ENCODE data around the gene RPS25. TPM values are rescaled to one million over a fixed set of nuclear protein-coding genes. Genes with fewer than 3 reads are reported as not detected.
"Not testable (repeated sequence)": the region's sequence is repeated elsewhere in the genome, so short reads cannot be mapped to it uniquely, and the experiment has no call there.

The RPS25 gene
- total RNA-seq, 2 donors from 2014 or later: 2,323 to 2,414 TPM

DNA sequence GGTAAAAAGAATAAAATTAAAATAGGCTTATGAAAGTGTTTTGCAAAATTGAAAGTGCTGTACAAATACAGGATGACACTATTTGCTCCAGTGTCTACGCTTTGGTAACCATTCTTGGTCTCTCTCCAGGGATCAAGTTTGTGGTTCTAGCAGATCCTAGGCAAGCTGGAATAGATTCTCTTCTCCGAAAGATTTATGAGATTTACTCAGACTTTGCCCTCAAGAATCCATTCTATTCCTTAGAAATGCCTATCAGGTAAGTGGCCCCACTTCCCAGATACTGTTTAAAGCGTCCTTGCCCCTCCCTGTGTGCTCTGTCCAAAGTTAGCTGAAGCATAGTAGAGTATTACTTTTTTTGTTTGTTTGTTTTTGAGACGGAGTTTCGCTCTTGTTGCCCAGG lies 3.5 kb upstream of the RPS25 start:
- DNase-seq (no peak), ATAC-seq (no peak)
- Mint-ChIP-seq H3K27ac (peak overlapping the region; percentile 99), H3K4me1 (peaks cover 44% of the 10 kb centered on the region), H3K4me3 (peak overlapping the region; percentile 7), H3K36me3 (ENCODE audit: low read depth) (peaks cover 7% of the 10 kb centered on the region), H3K27me3 (no peaks in the 10 kb centered on the region)
- H3K9me3 ChIP-seq (ENCODE audit: control insufficient read depth, low read length, poor library complexity, severe bottlenecking): no peaks in the 10 kb centered on the region

DNA sequence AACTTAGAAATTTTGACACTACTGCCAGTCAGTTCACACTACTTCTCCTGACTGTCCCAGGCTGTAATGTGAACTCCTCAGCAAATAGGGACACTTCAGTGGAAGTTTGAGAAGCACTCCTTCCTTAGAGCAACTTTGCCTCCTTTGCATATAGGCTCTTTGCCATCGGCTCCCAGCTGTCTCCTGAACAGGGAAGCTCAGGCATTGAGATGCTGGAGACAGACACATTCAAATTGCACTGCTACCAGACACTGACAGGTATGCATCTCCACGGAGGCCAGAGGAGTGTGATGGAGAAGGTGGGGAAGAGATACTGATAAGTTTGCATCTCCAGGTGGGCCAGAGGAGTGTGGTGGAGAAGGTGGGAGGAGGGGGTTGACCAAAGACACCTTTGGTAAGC lies 1.9 kb upstream of the RPS25 start:
- H3K9me3 ChIP-seq (ENCODE audit: control insufficient read depth, low read length, poor library complexity, severe bottlenecking): no peaks in the 10 kb centered on the region
- Mint-ChIP-seq H3K36me3 (ENCODE audit: low read depth) (peaks cover 3% of the 10 kb centered on the region), H3K27ac (peak overlapping the region; percentile 99), H3K27me3 (no peaks in the 10 kb centered on the region), H3K4me1 (peaks cover 42% of the 10 kb centered on the region), H3K4me3 (peak overlapping the region; percentile 95)
- DNase-seq (no peak), ATAC-seq (no peak)

DNA sequence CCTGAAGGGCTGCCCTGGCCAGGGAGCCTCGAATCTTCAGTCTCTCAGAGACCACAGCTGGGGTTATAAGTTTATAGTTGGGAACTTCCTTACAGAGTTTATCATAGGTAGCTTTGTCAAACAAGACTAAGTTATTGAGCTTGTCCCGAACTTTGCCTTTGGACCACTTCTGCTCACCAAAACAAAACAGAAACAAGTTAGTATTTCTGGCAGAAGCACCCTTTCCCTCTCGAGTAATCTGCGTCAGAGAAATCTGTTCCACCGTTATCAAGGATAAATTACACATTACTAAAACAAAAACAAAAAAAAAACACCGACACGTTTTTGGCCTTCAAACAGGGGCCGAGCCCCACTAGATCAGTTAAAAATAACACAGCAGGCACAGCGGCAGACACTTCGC lies 766 bp downstream of the RPS25 start:
- H3K9me3 ChIP-seq (ENCODE audit: control insufficient read depth, low read length, poor library complexity, severe bottlenecking); H3K27me3 Mint-ChIP-seq; ATAC-seq; H3K36me3 Mint-ChIP-seq (ENCODE audit: low read depth); DNase-seq: not testable (repeated sequence)
- Mint-ChIP-seq H3K4me3 (peak overlapping the region; percentile 95), H3K27ac (peak overlapping the region; percentile 99), H3K4me1 (peaks cover 32% of the 10 kb centered on the region)

DNA sequence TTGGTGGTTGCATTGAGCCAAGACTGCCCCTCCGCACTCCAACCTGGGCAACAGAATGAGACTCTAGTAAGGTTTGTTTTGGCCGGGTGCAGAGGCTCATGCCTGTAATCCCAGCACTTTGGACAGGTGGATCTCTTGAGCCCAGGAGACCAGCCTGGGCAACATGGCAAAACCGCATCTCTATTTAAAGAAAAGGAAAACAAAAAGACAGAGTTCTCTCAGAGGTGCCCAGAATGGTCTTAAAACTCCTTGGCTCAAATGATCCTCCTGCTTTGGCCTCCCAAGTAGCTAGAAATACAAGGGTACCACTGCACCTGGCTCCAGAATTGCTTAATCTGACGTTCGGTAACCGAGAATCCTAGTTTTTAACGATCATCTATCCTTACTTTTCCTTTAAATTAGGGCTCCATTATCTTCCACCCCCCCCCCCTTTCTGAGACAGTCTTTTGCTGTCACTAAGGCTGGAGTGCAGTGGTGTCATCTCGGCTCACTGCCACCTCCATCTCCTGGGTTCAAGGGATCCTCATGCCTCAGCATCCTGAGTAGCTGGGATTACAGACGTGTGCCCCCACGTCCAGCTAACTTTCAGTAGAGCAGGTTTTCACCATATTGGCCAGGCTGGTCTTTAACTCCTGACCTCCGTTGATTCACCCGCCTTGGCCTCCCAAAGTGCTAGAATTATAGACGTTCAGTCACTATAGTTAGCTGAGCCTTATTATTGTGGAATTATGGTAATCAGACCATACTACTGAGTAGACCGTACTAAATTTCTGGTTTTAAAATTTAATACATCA lies 1.7 kb downstream of the RPS25 start:
- no peak for DNase-seq
- peaks cover 4% of the 10 kb centered on the region for H3K36me3 Mint-ChIP-seq (ENCODE audit: low read depth)

DNA sequence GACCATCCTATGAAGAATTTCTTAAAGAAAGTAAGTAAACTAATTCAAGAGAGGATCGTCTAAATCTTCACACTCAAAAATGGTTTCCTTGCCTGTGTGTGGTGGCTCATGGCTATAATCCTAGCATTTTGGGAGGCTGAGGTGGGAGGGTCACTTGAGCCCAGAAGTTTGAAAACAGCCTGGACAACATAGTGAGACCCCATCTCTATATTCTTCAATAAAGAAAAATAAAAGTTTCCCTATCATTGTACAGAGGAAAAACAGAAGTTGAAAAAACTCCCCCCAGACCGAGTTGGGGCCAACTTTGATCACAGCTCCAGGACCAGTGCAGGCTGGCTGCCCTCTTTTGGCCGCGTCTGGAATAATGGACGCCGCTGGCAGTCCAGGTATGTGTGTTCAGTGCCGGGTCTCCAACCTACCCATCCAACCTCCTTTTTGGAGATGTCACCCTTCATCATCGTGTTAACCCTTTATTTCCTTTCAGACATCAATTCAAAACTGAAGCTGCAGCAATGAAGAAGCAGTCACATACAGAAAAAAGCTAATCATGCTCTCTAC lies 3.0 kb downstream of the RPS25 start:
- no peak for DNase-seq
- peak overlapping the region; percentile 99 for H3K27ac Mint-ChIP-seq
- no peaks in the 10 kb centered on the region for H3K27me3 Mint-ChIP-seq
- ATAC-seq: no peak
- H3K4me1 Mint-ChIP-seq: peaks cover 26% of the 10 kb centered on the region
- H3K36me3 Mint-ChIP-seq (ENCODE audit: low read depth): peaks cover 4% of the 10 kb centered on the region
- peak overlapping the region; percentile 68 for H3K4me3 Mint-ChIP-seq
- H3K9me3 ChIP-seq (ENCODE audit: control insufficient read depth, low read length, poor library complexity, severe bottlenecking): no peaks in the 10 kb centered on the region

More for the DNA sequence above, 1.7 kb downstream of the RPS25 start:
- no peak for ATAC-seq
- Mint-ChIP-seq H3K4me1 (peaks cover 30% of the 10 kb centered on the region), H3K27me3 (no peaks in the 10 kb centered on the region), H3K4me3 (peak overlapping the region; percentile 95), H3K27ac (peak overlapping the region; percentile 99)
- no peaks in the 10 kb centered on the region for H3K9me3 ChIP-seq (ENCODE audit: control insufficient read depth, low read length, poor library complexity, severe bottlenecking)

DNA sequence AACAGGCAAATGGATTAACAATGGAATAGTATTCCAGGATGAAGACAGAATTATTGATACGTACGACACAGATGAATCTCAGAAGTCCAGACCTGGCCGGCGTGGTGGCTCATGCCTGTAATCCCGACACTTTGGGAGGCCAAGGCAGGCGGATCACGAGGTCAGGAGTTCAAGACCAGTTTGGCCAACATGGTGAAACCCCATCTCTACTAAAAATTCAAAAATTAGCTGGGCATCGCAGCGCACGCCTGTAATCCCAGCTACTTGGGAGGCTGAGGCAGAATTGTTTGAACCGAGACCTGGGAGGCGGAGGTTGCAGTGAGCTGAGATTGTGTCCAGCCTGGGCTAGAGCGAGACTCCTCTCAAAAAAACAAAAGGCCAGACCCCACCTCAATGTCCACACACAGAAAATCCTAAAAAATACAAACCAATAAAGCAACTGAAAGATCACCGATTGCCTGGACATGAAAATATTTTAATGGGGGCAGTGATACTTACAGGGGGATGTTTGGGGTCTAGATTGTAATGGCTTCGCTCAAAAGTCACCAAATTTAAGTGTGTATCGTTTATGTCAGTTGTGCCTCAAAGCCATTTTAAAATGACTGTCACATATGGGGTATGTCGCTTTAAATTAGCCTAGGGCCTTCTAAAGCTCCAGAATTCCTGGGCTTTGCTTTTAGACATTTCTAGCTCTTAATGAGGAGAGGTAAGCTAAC lies 3.8 kb downstream of the RPS25 start:
- ATAC-seq (no peak), DNase-seq (no peak)
- H3K9me3 ChIP-seq (ENCODE audit: control insufficient read depth, low read length, poor library complexity, severe bottlenecking): no peaks in the 10 kb centered on the region
- no peaks in the 10 kb centered on the region for H3K27me3 Mint-ChIP-seq
- peak overlapping the region; percentile 81 for H3K27ac Mint-ChIP-seq
- H3K36me3 Mint-ChIP-seq (ENCODE audit: low read depth): peaks cover 4% of the 10 kb centered on the region
- H3K4me3 Mint-ChIP-seq: no peak overlapping the region
- H3K4me1 Mint-ChIP-seq: peaks cover 19% of the 10 kb centered on the region

DNA sequence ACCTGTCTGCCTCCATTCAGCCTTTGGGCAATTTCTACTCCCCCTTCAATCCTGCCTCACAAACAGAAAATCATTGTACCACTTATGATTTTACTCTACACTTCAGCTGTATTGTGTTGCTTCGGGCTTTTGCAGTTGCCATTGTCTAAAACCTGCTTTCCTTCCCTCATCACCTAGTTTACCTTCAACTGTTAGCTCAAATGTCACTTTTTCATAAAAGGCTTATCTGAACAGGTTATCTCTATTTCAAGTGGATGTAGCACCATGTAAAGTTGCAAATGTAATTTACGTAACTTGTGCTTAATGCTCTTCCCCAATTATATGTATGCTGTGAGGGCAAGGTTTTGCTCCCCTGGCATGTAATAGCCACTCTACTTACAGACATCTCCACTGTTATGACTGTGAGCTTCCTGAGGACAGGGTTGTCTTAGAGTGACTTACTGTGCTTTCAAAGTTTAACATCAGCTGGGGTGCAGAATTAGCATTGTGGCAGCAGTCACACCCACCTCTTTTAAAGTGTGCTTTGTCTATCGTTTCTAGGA lies 5.4 kb downstream of the RPS25 start:
- Mint-ChIP-seq H3K27ac (peak overlapping the region; percentile 84), H3K36me3 (ENCODE audit: low read depth) (peaks cover 4% of the 10 kb centered on the region), H3K4me1 (peaks cover 14% of the 10 kb centered on the region), H3K27me3 (no peaks in the 10 kb centered on the region), H3K4me3 (no peak overlapping the region)
- H3K9me3 ChIP-seq (ENCODE audit: control insufficient read depth, low read length, poor library complexity, severe bottlenecking): no peaks in the 10 kb centered on the region
- DNase-seq (no peak), ATAC-seq (no peak)

DNA sequence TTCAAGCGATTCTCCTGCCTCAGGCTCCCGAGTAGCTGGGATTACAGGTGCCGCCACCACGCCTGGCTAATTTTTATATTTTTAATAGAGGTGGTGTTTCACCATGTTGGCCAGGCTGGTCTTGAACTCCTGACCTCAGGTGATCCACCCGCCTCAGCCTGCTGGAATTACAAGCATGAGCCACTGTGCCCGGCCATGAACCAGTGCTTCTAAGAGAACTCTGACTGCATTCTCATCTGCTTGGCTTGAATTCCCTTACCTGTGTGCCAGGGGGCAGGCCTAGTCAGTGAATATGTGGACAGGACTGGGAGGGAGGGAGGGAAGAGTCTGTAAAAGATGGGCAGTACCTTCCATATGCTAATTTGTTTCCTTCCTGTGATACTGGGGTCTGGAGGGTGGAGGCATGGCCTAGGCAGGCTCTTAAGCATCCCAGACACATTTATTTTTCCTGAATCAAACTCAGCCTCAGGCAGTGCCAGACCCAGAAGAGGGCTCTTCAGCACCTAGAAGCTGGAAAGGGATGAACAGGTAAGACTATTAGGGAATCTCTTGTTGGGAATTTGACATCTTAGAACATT lies 6.6 kb downstream of the RPS25 start:
- H3K27me3 Mint-ChIP-seq: no peaks in the 10 kb centered on the region
- no peak overlapping the region for H3K4me3 Mint-ChIP-seq
- no peaks in the 10 kb centered on the region for H3K9me3 ChIP-seq (ENCODE audit: control insufficient read depth, low read length, poor library complexity, severe bottlenecking)
- DNase-seq (no peak), ATAC-seq (no peak)
- H3K36me3 Mint-ChIP-seq (ENCODE audit: low read depth): peaks cover 4% of the 10 kb centered on the region
- H3K4me1 Mint-ChIP-seq: peaks cover 13% of the 10 kb centered on the region
- peak overlapping the region; percentile 84 for H3K27ac Mint-ChIP-seq

DNA sequence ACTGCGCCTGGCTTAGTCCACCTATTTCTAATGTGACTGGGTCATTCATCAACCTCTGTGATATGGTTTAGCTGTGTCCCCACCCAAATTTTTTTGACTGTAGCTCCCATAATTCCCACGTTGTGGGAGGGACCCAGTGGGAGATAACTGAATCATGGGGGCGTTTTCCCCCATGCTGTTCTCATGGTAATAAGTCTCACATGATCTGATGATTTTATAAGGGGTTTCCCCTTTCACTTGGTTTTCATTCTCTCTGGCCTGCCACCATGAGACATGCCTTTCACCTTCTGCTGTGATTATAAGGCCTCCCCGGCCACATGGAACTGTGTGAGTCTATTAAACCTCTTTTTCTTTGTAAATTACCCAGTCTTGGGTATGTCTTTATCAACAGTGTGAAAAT lies 11.5 kb downstream of the RPS25 start:
- DNase-seq: no peak
- no peak for ATAC-seq
- H3K4me3 Mint-ChIP-seq: no peak overlapping the region
- no peaks in the 10 kb centered on the region for H3K27me3 Mint-ChIP-seq
- H3K36me3 Mint-ChIP-seq (ENCODE audit: low read depth): peaks cover 3% of the 10 kb centered on the region
- peaks cover 2% of the 10 kb centered on the region for H3K4me1 Mint-ChIP-seq
- H3K9me3 ChIP-seq (ENCODE audit: control insufficient read depth, low read length, poor library complexity, severe bottlenecking): no peaks in the 10 kb centered on the region
- no peak overlapping the region for H3K27ac Mint-ChIP-seq

DNA sequence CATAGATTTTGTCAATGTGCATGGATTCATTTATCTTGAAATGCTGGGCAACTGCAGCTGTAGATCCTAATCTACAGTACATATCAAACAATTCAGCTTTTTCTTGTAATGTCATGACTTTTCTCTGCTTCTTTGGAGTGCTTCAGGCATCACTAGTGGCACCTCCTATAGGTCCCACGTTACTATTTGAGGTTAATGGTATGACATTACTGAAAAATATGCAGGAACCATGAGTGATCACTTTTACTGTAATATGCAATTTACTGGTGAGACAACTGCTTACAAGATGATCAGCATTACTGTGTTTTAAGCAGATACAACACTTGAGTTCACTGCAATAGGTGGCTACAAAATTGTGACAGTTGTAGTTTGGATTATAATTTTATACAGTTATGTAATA lies 17.2 kb downstream of the RPS25 start:
- H3K4me1 Mint-ChIP-seq: peaks cover 22% of the 10 kb centered on the region
- no peak overlapping the region for H3K4me3 Mint-ChIP-seq
- no peak overlapping the region for H3K27ac Mint-ChIP-seq
- no peaks in the 10 kb centered on the region for H3K9me3 ChIP-seq (ENCODE audit: control insufficient read depth, low read length, poor library complexity, severe bottlenecking)
- DNase-seq: no peak
- no peak for ATAC-seq
- H3K36me3 Mint-ChIP-seq (ENCODE audit: low read depth): peaks cover 7% of the 10 kb centered on the region
- H3K27me3 Mint-ChIP-seq: no peaks in the 10 kb centered on the region

DNA sequence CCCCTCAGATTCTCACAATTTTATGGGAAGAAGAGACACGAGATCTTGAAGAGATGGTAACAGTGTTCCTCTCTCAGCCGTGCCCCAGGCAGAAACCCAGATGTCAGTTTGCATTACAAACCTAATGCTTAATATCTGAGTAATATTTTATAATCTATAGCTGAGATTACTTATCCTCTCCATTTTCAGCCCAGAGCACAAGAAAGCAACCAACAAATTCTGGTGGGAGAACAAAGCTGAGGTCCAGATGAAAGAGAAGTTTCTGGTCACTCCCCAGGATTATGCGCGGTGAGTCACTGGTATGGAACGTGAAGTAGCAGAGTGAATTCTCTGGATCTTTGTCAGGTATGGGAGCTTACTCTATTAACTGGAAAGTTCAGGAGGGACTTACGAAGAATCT lies 19.3 kb downstream of the RPS25 start:
- no peaks in the 10 kb centered on the region for H3K9me3 ChIP-seq (ENCODE audit: control insufficient read depth, low read length, poor library complexity, severe bottlenecking)
- peaks cover 7% of the 10 kb centered on the region for H3K36me3 Mint-ChIP-seq (ENCODE audit: low read depth)
- DNase-seq: no peak
- no peak for ATAC-seq
- H3K4me1 Mint-ChIP-seq: peaks cover 22% of the 10 kb centered on the region
- no peaks in the 10 kb centered on the region for H3K27me3 Mint-ChIP-seq
- peak overlapping the region; percentile 98 for H3K27ac Mint-ChIP-seq
- peak overlapping the region; percentile 98 for H3K4me3 Mint-ChIP-seq

DNA sequence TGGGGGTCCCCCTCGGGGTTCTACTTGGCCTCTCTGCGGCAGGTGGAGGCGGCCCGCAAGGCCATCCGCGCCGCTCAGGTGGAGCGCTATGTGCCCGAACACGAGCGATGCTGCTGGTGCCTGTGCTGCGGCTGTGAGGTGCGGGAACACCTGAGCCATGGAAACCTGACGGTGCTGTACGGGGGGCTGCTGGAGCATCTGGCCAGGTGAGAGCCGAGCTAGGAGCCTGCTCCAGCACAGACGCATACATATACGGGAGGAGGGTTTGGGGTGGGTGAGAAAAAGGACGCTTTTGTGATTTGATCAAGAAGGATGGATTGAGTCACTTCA lies 19.8 kb downstream of the RPS25 start:
- no peaks in the 10 kb centered on the region for H3K9me3 ChIP-seq (ENCODE audit: control insufficient read depth, low read length, poor library complexity, severe bottlenecking)
- Mint-ChIP-seq H3K36me3 (ENCODE audit: low read depth) (peaks cover 7% of the 10 kb centered on the region), H3K27me3 (no peaks in the 10 kb centered on the region), H3K27ac (peak overlapping the region; percentile 98), H3K4me1 (peaks cover 22% of the 10 kb centered on the region), H3K4me3 (peak overlapping the region; percentile 98)
- DNase-seq (no peak), ATAC-seq (peak; percentile 23)

All from T-helper 17 cell (primary cell).